GM21786 (cell line): Measurements from ENCODE around the gene KRTAP10-10.
"Not testable (repeated sequence)": the region's sequence is repeated elsewhere in the genome, so short reads cannot be mapped to it uniquely, and the experiment has no call there.

ENCODE experiments used
- ATAC-seq: cut with Tn5 transposase; IDR thresholded peaks from one replicate; pipeline ENCODE4 v1.9.1; 2021; ENCODE audit not compliant: unreplicated experiment

KRTAP10-10 gene

DNA sequence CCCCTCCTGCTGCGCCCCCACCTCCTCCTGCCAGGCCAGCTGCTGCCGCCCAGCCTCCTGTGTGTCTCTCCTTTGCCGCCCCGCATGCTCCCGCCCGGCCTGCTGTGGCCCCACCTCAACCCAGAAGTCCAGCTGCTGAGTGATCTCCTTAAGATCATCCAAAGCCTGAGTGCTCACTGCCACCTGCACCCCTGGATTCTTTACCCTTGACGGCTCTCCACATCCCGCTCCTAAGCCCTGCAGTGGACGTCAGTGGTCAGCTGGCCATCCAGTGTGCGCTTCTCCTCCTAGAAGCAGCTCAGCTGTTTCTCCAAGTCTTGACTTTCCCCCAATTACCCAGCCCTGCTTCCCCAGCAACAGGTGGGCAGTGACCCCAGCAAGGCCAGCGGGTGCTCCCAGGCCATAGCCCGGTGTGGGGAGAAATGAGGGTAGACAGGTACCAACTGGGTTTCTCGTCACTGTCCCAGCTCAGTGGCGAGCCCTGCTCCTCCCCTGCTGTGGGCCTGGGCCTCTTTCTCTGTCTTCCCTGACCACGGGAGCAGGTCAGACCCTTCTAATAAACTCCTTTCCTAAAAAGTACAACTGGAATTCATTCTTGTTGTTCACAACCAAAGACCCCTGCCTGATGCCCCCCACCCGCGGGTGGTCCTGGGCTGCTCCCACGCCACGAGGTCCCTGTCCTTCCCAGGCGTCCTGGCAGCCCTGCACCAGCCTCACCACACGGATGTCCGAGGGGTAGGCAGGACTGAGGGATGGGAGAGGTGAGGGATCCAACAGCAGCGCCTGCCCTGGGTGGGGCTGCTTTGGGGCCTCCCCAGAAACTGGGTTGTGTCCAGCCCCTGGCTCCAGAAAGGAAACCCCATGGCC is 35.3 kb upstream of the KRTAP10-10 start:
- ATAC-seq, result no peak

DNA sequence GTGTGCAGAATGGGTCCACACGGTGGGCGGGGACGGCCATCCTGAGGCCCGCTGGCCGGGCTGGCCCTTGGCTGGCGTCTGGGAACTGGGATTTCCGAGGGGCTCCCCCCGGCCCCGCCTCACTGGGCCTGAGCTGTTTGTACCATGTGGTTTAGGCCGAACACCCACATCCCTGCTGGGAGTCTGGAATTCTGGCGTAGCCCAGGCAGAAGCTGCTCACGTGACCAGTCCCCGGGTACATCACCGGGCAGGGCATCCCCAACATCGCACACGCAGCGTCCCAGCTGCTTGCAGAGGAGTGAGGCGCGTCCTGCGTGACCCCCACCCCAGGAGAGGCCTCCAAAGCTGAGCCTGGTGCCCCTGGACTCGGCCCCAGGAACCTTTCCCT is 34.7 kb upstream of the KRTAP10-10 start:
- no peak for ATAC-seq

DNA sequence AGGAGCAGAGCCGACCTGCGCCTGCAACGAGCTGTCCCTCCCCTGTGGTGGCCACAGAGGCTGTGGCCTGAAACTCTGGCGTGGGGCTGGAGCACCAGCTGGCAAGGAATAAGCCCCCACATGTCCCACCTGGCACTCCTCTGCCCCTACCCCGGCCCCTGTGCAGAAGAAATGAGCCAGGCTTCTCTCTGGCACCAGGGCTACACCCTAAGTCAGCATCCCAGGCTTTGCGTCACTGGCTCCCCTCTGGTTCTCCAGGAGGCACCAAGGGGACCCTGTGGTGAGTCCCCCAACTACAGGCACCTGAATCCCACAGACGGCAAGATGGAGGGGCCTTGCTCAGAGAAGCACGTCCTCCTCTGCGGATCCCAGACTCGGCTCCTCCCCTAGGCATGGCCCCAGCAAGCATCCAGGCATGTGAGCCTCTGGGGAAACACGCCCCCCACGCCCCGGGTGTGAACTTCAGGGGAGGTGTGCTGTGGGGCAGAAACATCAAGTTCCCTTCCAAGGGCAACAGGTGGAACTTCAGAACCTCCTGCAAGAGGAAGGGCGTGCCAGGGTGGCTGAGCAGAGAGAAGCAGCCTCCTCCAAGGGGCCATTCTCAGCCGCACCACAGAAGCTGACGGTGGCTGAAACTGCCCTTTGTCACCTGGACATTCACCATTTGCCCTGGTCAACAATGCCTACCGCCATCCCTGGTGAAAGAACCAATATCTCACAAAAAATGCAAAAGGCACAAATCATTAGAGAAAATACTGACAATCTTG is 33.9 kb upstream of the KRTAP10-10 start:
- no peak for ATAC-seq

DNA sequence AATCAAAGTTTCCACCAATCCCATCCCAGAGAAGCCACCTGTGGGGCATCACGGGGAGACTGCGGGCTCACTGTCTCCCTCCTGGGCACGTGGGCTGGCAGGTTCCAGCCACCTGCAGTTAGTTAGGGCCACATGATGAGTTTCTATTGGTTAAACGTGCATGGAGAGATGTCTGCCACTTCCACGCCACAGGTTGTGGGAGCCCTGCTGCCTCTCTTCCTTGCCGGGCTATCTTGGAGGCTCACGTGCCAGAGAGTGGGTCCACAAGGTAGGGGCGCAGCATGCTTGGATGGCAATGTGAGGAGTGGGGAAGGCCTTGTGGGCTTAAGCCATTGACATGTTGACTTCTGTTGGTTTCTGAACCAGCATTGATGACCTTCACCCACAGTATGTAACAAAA is 33.2 kb upstream of the KRTAP10-10 start:
- no peak for ATAC-seq

DNA sequence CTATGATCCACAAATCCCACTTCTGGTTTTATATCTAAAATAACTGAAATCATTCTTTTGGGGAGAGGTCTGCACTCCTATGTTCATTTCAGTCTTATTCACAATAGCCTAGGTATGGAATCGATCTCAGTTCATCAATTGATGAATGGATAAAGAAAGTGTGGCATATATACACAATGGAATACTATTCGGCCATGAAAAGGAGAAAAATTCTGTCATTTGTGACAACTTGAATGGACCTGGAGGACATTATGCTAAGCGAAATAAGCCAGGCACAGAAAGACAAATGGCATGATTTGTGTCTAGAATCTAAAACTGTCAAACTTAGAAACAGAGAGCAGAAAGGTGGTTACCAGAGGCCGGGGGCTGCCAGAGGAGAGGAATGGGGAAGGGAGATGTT is 30.7 kb upstream of the KRTAP10-10 start:
- no peak for ATAC-seq

DNA sequence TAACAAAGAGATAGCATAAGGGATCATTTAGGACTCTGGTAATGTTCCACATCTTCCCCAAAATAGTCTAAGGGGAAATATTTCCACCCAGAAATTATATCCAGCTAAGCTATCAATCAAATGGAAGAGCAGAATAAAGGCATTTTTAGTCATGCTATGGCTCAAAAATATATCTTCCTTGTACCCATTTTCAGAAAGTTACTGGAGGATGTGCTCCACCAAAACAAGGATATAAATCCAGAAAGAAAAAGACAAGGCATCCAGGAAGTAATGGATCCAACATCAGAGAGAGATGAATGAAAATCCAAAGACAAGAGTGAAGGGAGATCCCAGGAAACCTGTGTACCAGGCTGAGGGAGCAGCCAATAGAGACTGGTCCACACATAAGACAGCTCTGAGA is 28.0 kb upstream of the KRTAP10-10 start:
- no peak for ATAC-seq

DNA sequence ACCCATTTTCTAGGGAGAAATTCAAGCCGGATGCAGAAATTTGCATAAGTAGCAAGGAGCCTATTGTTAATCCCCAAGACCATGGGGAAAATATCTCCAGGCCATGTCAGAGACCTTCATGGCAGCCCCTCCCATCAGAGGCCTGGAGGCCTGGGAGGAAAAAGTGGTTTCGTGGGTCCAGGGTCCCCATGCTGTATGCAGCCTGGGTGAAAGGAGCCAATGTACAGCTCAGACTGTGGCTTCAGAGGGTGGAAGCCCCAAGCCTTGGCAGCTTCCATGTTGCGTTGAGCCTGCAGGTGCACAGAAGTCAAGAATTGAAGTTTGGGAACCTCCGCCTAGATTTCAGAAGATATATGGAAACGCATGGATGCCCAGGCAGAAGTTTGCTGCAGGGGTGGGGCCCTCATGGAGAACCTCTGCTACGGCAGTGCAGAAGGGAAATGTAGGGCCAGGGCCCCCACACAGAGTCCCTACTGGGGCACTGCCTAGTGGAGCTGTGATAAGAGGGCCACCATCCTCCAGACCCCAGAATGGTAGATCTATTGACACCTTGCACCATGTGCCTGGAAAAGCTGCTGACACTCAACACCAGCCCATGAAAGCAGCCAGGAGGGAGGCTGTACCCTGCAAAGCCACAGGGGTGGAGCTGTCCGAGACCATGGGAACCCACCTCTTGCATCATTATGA is 26.9 kb upstream of the KRTAP10-10 start:
- ATAC-seq, result not testable (repeated sequence)

DNA sequence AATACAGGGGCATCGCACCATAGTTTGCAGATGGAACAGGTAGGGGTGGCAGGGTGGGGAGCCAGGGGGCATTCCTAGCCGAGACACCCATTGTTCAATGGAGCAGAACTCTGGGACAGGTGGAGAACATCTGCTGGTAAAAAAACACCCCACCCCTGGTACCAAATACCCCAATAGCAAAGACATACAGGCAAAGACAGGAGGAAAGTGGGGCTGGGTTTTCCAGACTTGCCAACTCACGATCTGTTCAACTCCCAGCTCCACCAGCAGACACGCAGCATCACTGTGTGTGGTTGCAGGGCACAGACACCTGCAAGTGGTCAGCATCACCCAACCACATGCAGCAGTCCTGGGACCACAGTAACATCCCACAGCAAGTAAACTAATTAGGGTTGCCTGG is 25.6 kb upstream of the KRTAP10-10 start:
- no peak for ATAC-seq

DNA sequence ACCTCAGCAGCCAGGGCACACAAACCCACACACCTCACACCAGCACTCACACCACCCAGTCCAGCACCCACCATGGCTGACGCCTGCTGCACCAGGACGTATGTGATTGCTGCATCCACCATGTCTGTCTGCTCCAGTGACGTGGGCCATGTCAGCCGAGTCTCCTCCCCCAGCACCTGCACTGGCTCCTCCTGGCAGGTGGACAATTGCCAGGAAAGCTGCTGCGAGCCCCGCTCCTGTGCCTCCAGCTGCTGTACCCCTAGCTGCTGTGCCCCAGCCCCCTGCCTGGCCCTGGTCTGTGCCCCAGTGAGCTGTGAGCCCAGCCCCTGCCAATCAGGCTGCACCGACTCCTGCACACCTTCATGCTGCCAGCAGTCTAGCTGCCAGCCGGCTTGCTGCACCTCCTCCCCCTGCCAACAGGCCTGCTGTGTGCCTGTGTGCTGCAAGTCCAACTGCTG is 25.1 kb upstream of the KRTAP10-10 start, which contains the start of gene KRTAP10-8:
Gene KRTAP10-8 (plus strand): TSS at position 51 of the 458 bp plus-strand sequence. CDS start 22 bp downstream, at position 73.
- ATAC-seq, result no peak

DNA sequence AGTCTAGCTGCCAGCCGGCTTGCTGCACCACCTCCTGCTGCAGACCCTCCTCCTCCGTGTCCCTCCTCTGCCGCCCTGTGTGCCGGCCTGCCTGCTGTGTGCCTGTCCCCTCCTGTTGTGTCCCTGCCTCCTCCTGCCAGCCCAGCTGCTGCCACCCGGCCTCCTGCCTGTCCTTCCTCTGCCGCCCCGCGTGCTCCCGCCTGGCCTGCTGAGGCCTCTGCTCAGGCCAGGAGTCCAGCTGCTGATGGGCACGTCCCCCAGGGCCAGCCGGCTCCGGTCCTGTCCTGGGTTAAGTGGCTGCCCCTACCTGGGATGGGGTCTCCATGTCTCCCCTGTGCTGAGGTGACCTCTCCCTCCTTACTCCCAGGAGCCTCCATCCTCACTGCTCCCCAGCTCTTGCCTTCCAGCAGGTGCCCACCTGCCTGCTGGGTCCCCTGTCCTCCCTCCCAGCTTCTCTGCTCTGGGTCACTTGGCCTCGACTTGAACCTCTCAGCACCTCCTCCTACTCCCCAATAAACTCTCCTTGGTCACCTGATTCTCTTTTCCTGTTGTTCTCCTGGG is 24.4 kb upstream of the KRTAP10-10 start:
- ATAC-seq, result no peak

DNA sequence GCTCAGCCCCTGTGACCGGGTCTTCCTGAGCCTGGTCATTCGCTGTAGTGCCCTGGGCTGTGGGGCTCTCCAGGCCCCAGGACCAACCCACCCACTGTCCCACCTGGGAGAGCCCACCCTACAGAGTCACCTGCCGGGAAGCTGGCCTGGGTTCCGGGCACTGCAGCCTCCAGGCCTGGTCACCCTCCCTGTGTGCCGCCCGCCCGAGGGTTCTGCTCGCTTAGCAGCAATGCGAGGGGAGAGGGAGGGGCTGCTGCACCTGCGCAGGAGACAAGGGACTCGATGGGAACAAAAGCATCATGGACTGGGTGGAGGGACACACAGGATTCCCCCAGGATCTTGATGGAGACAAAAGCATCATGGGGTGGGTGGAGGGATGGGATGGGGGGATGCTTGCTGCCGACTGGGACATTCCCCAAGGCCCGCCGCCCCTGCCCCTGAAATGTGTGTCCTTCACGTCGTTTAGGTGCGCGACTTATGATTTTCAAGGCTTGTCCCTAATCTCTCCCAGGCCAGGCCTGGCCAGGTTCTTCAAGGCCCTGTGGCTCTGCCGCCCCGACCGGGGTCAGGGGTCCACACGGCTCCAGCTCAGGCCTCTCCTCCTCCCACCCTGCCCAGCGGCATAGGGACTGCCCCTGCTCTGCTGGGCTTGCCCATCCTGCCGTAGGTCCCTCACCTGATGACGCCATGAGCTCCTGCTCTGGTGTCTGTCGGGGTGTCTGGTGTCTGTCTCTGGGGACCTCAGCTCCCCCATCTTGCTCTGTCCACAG is 23.6 kb upstream of the KRTAP10-10 start:
- ATAC-seq, result no peak

DNA sequence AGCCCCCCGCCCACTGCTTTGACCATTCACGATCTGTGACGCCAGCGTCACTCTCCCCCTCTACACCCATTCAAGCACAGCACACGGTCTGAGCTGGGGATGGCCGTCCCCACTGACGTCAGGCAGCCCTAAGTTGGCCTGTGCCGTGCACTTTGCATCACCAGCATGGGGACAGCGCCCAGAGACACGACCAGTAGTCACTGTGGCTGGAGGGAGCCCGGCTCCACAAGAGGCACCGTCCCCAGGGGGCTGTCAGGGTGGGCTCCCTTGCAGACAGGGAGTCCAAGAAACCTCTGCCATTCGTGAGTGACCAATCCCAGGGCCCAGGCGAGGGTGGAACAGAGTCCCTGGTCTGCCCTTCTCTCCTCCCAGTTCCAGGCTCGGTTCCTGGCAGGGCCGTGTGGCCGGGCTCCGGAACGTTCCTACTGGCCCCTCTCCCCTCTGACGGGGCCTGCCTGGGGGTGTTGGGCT is 23.0 kb upstream of the KRTAP10-10 start:
- ATAC-seq, result no peak

DNA sequence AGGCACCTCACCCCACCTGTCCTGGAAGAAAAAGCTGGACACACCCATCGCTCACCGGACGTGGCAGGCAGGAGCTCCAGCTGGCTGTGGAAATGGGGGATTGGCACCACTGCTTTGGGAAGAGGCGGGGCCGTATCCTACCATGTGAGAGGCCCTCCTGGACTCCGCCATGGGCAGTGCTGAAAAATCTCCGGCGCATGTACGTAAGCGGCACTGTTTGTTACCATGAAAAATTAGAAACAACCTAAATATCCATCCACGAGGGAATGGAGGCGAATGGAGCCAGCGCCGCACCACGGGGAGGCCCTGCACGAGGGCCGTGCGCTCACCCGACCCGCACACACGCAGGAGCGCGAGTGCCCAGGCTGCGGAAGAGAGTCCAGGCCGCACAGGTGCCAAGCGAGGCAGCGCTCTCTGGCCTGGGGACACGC is 22.2 kb upstream of the KRTAP10-10 start:
- ATAC-seq, result no peak

DNA sequence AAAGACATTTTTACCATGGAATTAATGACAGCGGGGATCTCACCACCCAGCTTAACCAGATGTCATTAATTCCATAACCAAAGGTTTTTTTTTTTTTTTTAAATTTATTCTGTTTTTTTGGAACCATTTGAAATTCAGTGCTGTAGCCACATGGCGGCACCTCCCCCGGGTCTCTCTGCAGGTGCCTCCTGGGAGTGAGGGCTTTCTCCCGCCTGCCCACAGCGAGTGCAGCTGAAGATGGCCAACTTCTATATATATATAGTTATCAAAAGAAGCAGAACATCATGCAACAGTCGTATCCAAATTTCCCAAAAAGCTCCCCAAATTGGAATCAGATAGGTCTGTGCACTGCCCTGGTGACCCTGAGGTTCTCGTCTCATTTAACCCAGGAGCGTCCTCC is 21.7 kb upstream of the KRTAP10-10 start:
- ATAC-seq, result no peak

DNA sequence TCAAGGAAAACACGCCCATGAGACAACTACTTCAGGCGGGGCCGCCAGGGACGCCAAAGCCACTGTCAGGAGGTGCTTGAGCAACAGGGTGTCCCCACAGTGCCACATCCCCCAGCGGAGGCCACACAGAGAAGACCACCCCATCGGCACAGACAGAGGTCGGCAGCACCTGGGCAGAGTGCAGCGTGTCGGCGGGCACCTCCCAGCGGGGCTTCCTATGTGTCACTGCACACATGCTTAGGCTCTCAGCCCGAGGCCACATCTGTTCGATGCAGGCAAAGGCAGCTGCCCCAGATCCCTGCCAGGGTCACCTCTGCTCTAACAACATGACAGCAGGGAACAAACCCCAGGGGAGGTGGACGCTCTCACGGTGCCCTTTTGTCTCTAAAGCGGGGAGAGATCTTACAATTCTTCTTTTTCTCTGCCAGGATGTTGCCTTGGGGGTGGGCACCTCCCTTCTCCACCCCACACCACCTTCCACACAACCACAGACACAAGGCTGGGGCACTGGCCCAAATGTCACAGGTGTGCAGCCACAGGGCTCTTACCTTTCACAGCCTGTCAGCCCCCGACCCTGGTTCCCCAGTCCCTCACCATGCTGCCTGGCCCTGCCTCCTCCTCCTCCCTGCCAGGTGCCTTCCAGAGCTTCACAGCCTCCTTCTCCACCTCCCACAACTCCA is 21.1 kb upstream of the KRTAP10-10 start:
- ATAC-seq, result no peak

DNA sequence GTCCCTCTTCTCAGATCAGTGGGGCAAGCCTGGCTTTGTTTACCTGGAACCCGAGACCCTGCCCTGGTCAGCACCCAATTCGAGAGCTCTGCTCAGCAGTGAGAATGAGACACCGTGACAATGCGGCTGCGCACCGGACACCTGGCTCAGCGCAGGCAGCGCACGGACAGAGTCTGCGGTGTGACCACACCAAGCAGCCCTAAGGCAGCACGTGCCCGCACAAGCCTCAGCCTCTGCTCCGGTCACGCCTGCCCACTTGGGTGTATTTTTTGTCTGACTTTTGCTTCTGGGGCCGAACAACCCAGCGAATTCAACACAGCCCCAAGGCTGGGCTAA is 20.6 kb upstream of the KRTAP10-10 start:
- ATAC-seq, result no peak

DNA sequence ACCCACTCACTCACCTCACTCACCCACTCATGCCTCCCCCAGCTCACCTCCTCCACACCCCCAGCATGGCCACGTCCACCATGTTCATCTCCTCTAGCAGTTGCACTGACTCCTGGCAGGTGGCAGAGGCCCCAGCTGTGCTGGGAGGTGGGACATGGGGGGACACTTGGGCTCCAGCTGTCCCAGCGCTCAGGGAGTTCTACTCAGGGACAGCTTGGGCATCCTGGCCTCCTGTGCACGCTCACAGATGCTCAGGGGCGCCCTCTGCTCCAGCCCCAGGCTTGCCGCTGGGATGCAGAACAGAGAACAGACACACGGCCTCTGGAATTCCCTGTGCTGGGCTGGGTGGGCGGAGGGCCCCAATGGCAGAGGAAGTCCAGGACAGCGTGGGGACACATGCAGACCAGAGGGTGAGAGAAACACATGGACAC is 20.1 kb upstream of the KRTAP10-10 start:
- ATAC-seq, result no peak

DNA sequence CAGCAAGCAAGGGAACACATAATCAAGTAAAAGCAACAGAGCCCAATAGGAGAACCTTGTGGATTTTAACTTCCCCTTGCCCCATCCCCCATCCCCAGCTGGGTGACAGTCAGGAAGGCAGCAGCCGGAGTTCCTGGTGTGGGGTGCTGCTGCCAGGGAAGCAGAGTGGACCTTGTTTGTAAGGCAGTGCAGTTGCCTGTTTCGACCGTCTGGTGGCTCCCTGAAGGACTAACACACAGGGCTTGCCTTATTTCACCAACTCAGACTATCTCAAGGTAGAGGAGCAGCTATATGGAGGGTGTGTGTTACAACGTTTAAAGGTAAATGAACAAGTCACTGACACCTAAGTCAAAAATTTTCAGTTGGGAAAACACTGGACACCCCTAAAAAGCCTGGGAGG is 18.7 kb upstream of the KRTAP10-10 start:
- ATAC-seq, result no peak

DNA sequence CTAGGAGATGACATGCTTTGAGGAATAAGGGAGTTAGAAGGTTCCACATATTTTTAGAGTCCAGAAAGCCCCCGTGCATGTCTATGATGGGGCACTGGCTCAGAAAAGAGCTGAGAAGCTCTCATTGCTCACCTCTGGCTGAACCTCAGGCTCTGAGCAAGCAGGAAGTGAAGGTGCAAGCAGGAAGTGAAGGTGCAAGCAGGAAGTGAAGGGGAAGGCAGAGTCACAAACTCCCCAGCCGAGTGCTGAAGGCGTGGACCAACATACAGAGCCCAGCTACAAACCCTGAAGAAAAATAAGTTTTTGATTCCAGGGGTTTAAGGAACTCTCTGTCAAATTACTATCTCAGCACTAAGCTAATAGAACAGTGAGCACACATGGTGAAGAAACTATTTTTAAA is 18.2 kb upstream of the KRTAP10-10 start:
- no peak for ATAC-seq

DNA sequence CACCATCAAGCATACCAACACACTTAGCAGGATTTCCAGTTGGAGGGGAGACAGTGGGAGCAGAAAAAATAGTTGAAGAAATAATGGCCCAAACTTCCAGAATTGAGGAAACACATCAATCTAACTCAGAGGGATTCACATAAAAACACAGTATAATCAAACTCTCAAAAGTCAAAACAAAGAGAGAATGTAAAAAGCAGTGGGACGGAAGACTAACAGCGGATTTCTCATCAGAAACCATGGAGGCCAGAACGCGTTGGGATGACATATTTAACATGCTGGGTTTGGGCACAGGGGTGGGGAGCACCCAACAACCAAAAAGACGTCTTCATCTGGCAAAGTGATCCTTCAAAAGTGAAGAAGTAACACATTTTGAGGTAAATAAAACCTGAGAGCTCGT is 17.3 kb upstream of the KRTAP10-10 start:
- ATAC-seq, result no peak
